PC-9 (cell line): ENCODE data around the gene EP400.

Experiments
- CTCF ChIP-seq: fragments of 200-600 bp; sonication (generic); conservative IDR thresholded peaks from 2 replicates; pipeline ENCODE4 v1.6.1; 2017; ENCODE audit warnings: mixed run types, antibody characterized with exemption, mild to moderate bottlenecking, moderate library complexity
- EZH2 ChIP-seq: fragments of 200-600 bp; sonication (generic); IDR thresholded peaks from 2 replicates; pipeline ENCODE4 v1.8.0; 2017; ENCODE audit warnings: antibody characterized with exemption, low read depth

- TF ChIP-seq CTCF (no peak), EZH2 (no peak)
These were observed 54.1 kb downstream of the EP400 start for GRCh38 chr12:132003846-132004245.
